Measurements from ENCODE around the gene CHRNG. TPM values are rescaled to one million over a fixed set of nuclear protein-coding genes. Genes with fewer than 3 reads are reported as not detected.

Gene CHRNG
- polyA plus RNA-seq, 2 of the 4 experiments (the other 2 are of a cell fraction) = not detected

GRCh38 chr2:232537499-232537898 is 2.0 kb upstream of the CHRNG start:
- ChIA-PET CTCF (interaction anchor here (0.9 to 2.0 kb wide), 3 partner anchors 9 to 16 kb away, joined by 4 to 7 read pairs (median 5); no protein-coding TSS in a partner anchor), POLR2A (no interaction called here)
- Histone ChIP-seq H3K9me3 (no peaks in the 10 kb centered on the region), H3K27ac (no peak overlapping the region), H3K4me2 (no peak overlapping the region), H3K4me1 (no peaks in the 10 kb centered on the region), H3K4me3 (no peak overlapping the region)
- 98% methylated on average over 4 of the region's 4 CpGs for WGBS (ENCODE audit: missing lambda C conversion rate)
- DNase-seq (ENCODE audit: low read depth in 1 of 2, low spot score in 1 of 2) (no peak), ATAC-seq (no peak), FAIRE-seq (no peak)
- TF ChIP-seq JUNB (IDR thresholded peaks at IDR 0.05) (no peak), RARB (CRISPR knock-in tag; IDR thresholded peaks at IDR 0.05) (no peak), ZSCAN20 (CRISPR knock-in tag; IDR thresholded peaks at IDR 0.05) (no peak), ZFP36 (IDR thresholded peaks at IDR 0.05; ENCODE audit: borderline replicate concordance, partially characterized antibody) (no peak), MAZ (IDR thresholded peaks at IDR 0.05; ENCODE audit: borderline replicate concordance, low read depth, low read length) (no peak), TFCP2L1 (CRISPR knock-in tag; IDR thresholded peaks at IDR 0.05) (no peak), FOXS1 (CRISPR knock-in tag; IDR thresholded peaks at IDR 0.05) (no peak), KDM5A (IDR thresholded peaks at IDR 0.05) (no peak), RFX5 (IDR thresholded peaks at IDR 0.05) (no peak), JUN (IDR thresholded peaks at IDR 0.05) (no peak), EHMT2 (IDR thresholded peaks at IDR 0.05; ENCODE audit: low read depth) (no peak), POLR2AphosphoS2 (conservative IDR thresholded peaks at IDR 0.05; ENCODE audit: low read length) (no peak), KDM1A (IDR thresholded peaks at IDR 0.05; ENCODE audit: low read depth) (no peak), ZC3H11A (IDR thresholded peaks at IDR 0.05) (no peak), POLR2A (IDR thresholded peaks at IDR 0.05; ENCODE audit: low read length) (no peak), RCOR1 (IDR thresholded peaks at IDR 0.05; ENCODE audit: low read depth, low read length) (no peak)

GRCh38 chr2:232538671-232539070 is 821 bp upstream of the CHRNG start:
- no peaks in the 10 kb centered on the region for H3K9me3 ChIP-seq
- no peaks in the 10 kb centered on the region for H3K4me1 ChIP-seq
- no peak overlapping the region for H3K4me2 ChIP-seq
- no peak for ATAC-seq
- no peak overlapping the region for H3K4me3 ChIP-seq
- ChIA-PET POLR2A (no interaction called here), CTCF (interaction anchor here (0.6 to 1.7 kb wide), 4 partner anchors 9 to 283 kb away, joined by 3 to 4 read pairs (median 3); no protein-coding TSS in a partner anchor)
- no peak for DNase-seq (ENCODE audit: low read depth in 1 of 2, low spot score in 1 of 2)
- no peak overlapping the region for H3K27ac ChIP-seq
- TF ChIP-seq POLR2A (IDR thresholded peaks at IDR 0.05; ENCODE audit: low read length) (no peak), BHLHE40 (IDR thresholded peaks at IDR 0.05; ENCODE audit: low read depth, low read length) (no peak), ZSCAN20 (CRISPR knock-in tag; IDR thresholded peaks at IDR 0.05) (no peak), MYC (IDR thresholded peaks at IDR 0.05; ENCODE audit: borderline replicate concordance, low read length) (no peak), MAFK (IDR thresholded peaks at IDR 0.05; ENCODE audit: partially characterized antibody) (no peak), FOSB (CRISPR knock-in tag; IDR thresholded peaks at IDR 0.05) (no peak), FOSL2 (IDR thresholded peaks at IDR 0.05) (no peak), FOSL2 (CRISPR knock-in tag; IDR thresholded peaks at IDR 0.05) (no peak), BCL3 (IDR thresholded peaks at IDR 0.05) (no peak), TFCP2L1 (CRISPR knock-in tag; IDR thresholded peaks at IDR 0.05) (no peak), JUN (IDR thresholded peaks at IDR 0.05) (no peak), CTCF (IDR thresholded peaks at IDR 0.05) (no peak), ATOH8 (CRISPR knock-in tag; IDR thresholded peaks at IDR 0.05; ENCODE audit: low read depth) (no peak), HDAC2 (IDR thresholded peaks at IDR 0.05) (no peak), ESRRA (IDR thresholded peaks at IDR 0.05; ENCODE audit: borderline replicate concordance, low read length) (no peak), RFX5 (IDR thresholded peaks at IDR 0.05) (no peak), RARB (CRISPR knock-in tag; IDR thresholded peaks at IDR 0.05) (no peak), CHD2 (IDR thresholded peaks at IDR 0.05; ENCODE audit: low read length, partially characterized antibody) (no peak), MAZ (IDR thresholded peaks at IDR 0.05; ENCODE audit: borderline replicate concordance, low read depth, low read length) (no peak)
- TF ChIP-seq, protein P1, sequence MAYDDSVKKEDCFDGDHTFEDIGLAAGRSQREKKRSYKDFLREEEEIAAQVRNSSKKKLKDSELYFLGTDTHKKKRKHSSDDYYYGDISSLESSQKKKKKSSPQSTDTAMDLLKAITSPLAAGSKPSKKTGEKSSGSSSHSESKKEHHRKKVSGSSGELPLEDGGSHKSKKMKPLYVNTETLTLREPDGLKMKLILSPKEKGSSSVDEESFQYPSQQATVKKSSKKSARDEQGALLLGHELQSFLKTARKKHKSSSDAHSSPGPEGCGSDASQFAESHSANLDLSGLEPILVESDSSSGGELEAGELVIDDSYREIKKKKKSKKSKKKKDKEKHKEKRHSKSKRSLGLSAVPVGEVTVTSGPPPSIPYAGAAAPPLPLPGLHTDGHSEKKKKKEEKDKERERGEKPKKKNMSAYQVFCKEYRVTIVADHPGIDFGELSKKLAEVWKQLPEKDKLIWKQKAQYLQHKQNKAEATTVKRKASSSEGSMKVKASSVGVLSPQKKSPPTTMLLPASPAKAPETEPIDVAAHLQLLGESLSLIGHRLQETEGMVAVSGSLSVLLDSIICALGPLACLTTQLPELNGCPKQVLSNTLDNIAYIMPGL (CRISPR knock-in tag; IDR thresholded peaks at IDR 0.05; ENCODE audit: borderline replicate concordance) = no peak
- TF ChIP-seq, protein P2, sequence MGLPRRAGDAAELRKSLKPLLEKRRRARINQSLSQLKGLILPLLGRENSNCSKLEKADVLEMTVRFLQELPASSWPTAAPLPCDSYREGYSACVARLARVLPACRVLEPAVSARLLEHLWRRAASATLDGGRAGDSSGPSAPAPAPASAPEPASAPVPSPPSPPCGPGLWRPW (IDR thresholded peaks at IDR 0.05) = no peak
- FAIRE-seq = no peak
- WGBS (ENCODE audit: missing lambda C conversion rate) = 38% methylated on average over 1 of the region's 4 CpGs

Data from A549 (cell line).